Retinal pigment epithelial cell (primary cell): ENCODE measurements around the gene FPGS.

ENCODE experiments used
- DNase-seq: peaks from one replicate; pipeline ENCODE4 v3.0.0-alpha.2; 2010; ENCODE audit warnings: low read depth
- H3K4me3 ChIP-seq: 2 replicates; pipeline ENCODE4 v1.5.1; 2011; ENCODE audit warnings: mild to moderate bottlenecking, low read length, control low read depth, moderate library complexity
- CTCF ChIP-seq: conservative IDR thresholded peaks from 2 replicates; pipeline ENCODE4 v1.5.1; 2011; ENCODE audit warnings: low read depth, low read length, control low read depth, inconsistent platforms

Gene FPGS

DNA sequence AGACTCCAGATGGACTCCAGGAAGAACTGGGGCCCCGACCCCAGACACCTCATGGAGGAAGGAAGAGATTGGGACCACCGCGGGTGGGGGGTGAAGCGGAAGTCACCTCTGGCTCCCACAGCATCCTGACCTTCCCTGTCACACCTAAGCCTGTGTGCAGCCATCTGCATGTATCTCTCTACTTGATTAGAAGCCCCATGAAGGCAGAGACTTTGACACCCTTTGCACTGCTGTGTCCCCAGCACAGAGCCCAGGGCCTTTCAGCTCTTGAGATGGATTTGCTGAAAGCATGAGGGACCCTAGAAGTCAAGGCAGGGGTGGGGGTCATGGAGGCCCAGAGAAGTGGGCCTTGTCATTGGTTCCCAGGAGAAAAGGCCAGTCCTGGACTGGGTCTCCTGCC, 54.6 kb downstream of the FPGS start:
- no peak for DNase-seq
- no peak overlapping the region for H3K4me3 ChIP-seq
- TF ChIP-seq CTCF: no peak

GRCh38 chr9:127858041-127858512, 55.4 kb downstream of the FPGS start:
- H3K4me3 ChIP-seq: no peak overlapping the region

DNA sequence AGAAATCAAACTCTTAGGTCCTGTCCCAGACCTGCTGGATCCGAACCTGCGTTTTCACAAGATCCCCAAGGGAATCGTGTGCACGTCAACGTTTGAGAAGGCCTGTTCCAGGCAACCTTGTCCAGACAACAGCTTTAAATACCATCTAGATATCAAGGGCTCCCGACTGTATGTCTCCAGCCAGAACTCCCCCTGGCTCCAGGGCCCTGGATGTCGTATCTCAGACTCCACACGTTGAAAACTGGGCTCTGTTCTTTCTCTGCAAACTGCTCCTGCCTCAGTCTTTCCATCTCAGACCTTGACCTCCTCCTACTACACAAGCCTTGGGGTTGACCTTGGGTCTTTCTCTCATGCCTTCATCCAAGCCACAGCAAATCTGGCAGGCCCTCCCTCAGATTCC, 57.6 kb downstream of the FPGS start:
- no peak for TF ChIP-seq CTCF
- no peak overlapping the region for H3K4me3 ChIP-seq
- DNase-seq: no peak

More at GRCh38 chr9:127858041-127858512, 55.4 kb downstream of the FPGS start:
- no peak for TF ChIP-seq CTCF
- DNase-seq: no peak

DNA sequence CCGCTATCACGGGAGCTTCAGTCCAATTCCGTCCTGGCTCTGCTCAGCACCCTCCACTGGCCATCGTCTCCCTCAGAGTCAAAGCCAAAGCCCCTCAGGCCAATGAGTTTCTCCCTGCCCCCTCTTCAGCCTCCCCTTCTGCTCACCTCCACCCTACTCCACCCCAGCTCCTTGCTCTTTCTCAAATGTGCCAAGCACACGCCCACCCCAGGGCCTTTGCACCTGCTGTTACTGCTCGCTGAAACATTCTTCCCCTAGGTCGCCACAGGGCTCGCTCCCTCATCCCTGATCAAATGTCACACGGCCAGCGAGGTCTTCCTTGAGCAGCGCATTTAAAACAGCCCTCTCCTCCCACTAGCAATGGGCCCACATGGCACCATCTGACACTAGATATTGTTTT, 58.1 kb downstream of the FPGS start:
- no peak for DNase-seq
- TF ChIP-seq CTCF: no peak
- H3K4me3 ChIP-seq: no peak overlapping the region

GRCh38 chr9:127862075-127863011, 59.7 kb downstream of the FPGS start:
- H3K4me3 ChIP-seq: no peak overlapping the region
- no peak for DNase-seq
- TF ChIP-seq CTCF: no peak

GRCh38 chr9:127863191-127863621, 60.5 kb downstream of the FPGS start:
- no peak for TF ChIP-seq CTCF
- no peak for DNase-seq
- H3K4me3 ChIP-seq: no peak overlapping the region
